Choroid plexus epithelial cell (primary cell): ENCODE results near the gene KBTBD12.
A peak's percentile ranks its signal among the peaks of the same experiment; 100 is the strongest.

ENCODE experiments used
- DNase-seq: peaks from one replicate; pipeline ENCODE4 v3.0.0-alpha.2; 2010; ENCODE audit warnings: low read depth
- H3K4me3 ChIP-seq: 2 replicates; pipeline ENCODE4 v1.5.1; 2011; ENCODE audit warnings: low read depth, mild to moderate bottlenecking, control low read depth, low read length, moderate library complexity
- TF ChIP-seq, protein P1 (sequence below): conservative IDR thresholded peaks from 2 replicates; pipeline ENCODE4 v1.5.1; 2011; ENCODE audit warnings: low read depth, mild to moderate bottlenecking, control low read depth, inconsistent platforms, low read length, moderate library complexity

KBTBD12 gene

DNA sequence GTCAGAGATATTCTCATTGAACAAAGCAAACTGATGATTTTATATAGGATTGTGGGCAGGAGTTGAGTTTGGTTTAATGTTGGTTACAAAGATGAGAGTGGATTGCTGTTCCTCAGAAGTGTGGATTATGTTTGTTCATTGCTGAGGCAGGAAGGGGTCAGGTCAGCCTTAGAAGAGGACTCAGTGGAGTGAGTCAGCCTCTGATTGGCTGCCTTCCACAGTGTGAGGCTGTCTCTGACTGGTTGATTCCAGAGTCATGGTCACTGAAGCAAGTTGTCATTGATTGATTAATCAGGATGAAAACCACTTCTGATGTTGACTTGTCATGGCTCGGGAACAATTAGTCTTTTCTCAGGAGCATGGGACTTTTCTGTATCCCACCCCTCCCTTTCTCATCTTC, 36.2 kb downstream of the KBTBD12 start:
- H3K4me3 ChIP-seq, result no peak overlapping the region
- TF ChIP-seq, protein P1, sequence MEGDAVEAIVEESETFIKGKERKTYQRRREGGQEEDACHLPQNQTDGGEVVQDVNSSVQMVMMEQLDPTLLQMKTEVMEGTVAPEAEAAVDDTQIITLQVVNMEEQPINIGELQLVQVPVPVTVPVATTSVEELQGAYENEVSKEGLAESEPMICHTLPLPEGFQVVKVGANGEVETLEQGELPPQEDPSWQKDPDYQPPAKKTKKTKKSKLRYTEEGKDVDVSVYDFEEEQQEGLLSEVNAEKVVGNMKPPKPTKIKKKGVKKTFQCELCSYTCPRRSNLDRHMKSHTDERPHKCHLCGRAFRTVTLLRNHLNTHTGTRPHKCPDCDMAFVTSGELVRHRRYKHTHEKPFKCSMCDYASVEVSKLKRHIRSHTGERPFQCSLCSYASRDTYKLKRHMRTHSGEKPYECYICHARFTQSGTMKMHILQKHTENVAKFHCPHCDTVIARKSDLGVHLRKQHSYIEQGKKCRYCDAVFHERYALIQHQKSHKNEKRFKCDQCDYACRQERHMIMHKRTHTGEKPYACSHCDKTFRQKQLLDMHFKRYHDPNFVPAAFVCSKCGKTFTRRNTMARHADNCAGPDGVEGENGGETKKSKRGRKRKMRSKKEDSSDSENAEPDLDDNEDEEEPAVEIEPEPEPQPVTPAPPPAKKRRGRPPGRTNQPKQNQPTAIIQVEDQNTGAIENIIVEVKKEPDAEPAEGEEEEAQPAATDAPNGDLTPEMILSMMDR, result no peak
- DNase-seq, result peak; percentile 37

GRCh38 chr3:127953091-127954035, 38.3 kb downstream of the KBTBD12 start:
- no peak for DNase-seq
- H3K4me3 ChIP-seq, result no peak overlapping the region
- TF ChIP-seq, protein P1, result no peak

DNA sequence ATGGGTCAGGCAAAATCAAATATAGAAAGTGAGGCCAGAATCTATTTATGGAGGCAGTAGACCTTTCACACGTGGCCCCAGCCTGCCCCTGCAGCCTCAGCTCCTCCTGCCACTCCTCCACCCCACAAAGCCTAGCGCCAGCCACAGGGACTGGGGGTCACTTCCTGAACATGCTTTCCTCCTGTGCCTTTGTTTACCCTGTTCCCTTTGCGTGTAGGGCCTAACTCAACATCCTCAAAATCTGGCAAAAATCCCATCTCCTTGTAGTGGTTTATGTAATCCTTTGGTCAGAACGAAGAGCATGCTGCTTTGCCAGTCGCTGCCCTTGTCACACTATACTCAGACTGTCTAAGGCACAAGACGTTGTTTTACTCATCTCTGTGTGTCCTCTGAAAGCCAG, 39.6 kb downstream of the KBTBD12 start:
- DNase-seq, result no peak
- TF ChIP-seq, protein P1, result no peak
- H3K4me3 ChIP-seq, result no peak overlapping the region

DNA sequence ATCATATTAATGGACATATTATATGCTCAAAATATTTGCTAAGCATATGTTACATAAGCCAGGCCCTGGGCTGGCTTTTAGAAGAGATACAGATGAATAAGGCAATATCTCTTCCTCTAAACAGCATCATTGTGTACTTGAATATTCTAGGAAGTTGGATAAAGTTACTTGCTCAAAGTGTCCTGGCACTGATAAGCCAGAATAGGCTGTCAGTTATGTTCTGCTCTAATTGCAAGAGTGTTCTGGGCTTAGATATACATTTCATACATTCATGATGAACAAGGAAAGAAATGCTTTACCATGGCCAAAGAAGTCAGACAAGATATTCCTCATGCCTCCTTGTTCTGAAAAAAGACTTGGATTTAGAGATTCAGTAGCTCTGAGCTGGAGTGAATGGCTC, 40.7 kb downstream of the KBTBD12 start:
- no peak for DNase-seq
- H3K4me3 ChIP-seq, result no peak overlapping the region
- TF ChIP-seq, protein P1, result no peak

GRCh38 chr3:127959041-127959440, 44.0 kb downstream of the KBTBD12 start:
- DNase-seq, result no peak

GRCh38 chr3:127959873-127960272, 44.8 kb downstream of the KBTBD12 start:
- TF ChIP-seq, protein P1, result peak; percentile 80
- peak; percentile 70 for DNase-seq
- H3K4me3 ChIP-seq, result no peak overlapping the region

More at GRCh38 chr3:127959041-127959440, 44.0 kb downstream of the KBTBD12 start:
- H3K4me3 ChIP-seq, result no peak overlapping the region
- TF ChIP-seq, protein P1, result no peak
